Muscle of leg (tissue), 11 donors: ENCODE data around the gene EPB41. TPM values are rescaled to one million over a fixed set of nuclear protein-coding genes. Genes with fewer than 3 reads are reported as not detected.
A peak's percentile ranks its signal among the peaks of the same experiment; 100 is the strongest.
"Not testable (repeated sequence)": the region's sequence is repeated elsewhere in the genome, so short reads cannot be mapped to it uniquely, and the experiment has no call there.

Source experiments
- DNase-seq: peaks from one replicate; pipeline ENCODE4 v3.0.0; 2013
- H3K27ac ChIP-seq: one replicate; pipeline ENCODE4 v1.5.1; 2013; ENCODE audit warnings: mild to moderate bottlenecking, low read length, control low read depth
- H3K27me3 ChIP-seq: one replicate; pipeline ENCODE4 v1.6.1; 2013; ENCODE audit warnings: low read length; ENCODE audit not compliant: control insufficient read depth, insufficient read depth
- H3K36me3 ChIP-seq: one replicate; pipeline ENCODE4 v1.6.1; 2013; ENCODE audit warnings: low read length; ENCODE audit not compliant: control insufficient read depth, insufficient read depth
- H3K4me1 ChIP-seq: one replicate; pipeline ENCODE4 v1.6.1; 2013; ENCODE audit warnings: low read length; ENCODE audit not compliant: control insufficient read depth, insufficient read depth
- H3K4me3 ChIP-seq: one replicate; pipeline ENCODE4 v1.5.1; 2013; ENCODE audit warnings: low read length, control low read depth
- H3K9me3 ChIP-seq: replicated peaks from 2 replicates; pipeline ENCODE4 v1.6.1; 2013; ENCODE audit warnings: low read depth, low read length; ENCODE audit not compliant: control insufficient read depth
- WGBS: methylation state at CpG from one replicate; pipeline ENCODE4 v1.1.5; 2013; ENCODE audit warnings: missing lambda C conversion rate; ENCODE audit not compliant: insufficient coverage; 5-methylcytosine and 5-hydroxymethylcytosine counted together
- polyA plus RNA-seq, 8 donors: library from polyadenylated mRNA; unstranded; fragments of 120-200 nt; gene quantifications; one replicate each; pipeline versions ENCODE4 v1.2.1 to v1.2.3, GENCODE V29; 2013; ENCODE audit warnings: inconsistent platforms in 1 of 8, low replicate concordance in 1 of 8; ENCODE audit not compliant: insufficient read length in 8 of 8, insufficient read depth in 1 of 8
- total RNA-seq: library from RNA; stranded (reverse); fragments of 120-200 nt; gene quantifications from one replicate; pipeline ENCODE4 v1.2.4, GENCODE V29; 2013

EPB41 gene
- total and polyA plus RNA-seq, 9 donors = 7.2 to 14.3 (median 9.5) TPM

DNA sequence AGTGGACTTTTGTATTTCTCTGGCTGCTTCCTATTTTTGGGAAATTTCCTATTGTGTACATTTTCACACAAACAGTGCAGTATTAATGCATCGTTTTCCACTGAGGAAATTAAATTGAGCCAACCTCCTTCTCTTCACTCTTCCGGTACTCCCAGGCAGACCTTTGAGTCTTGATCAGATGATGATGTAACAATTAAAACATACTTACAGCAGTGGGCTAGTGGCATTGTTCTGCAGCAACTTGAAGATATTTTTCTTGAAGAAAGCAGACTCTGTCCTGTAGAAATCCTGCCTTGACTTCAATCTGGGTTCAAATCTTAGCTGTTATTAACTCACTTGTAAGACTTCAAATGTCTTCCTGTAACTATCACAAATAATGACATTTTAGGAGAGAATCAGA lies 228.3 kb downstream of the EPB41 start:
- no peak for DNase-seq
- peaks cover 20% of the 10 kb centered on the region for H3K36me3 ChIP-seq
- H3K4me1 ChIP-seq = no peaks in the 10 kb centered on the region
- WGBS = no CpG with 5 or more reads among the region's 2 CpGs
- no peaks in the 10 kb centered on the region for H3K9me3 ChIP-seq
- H3K4me3 ChIP-seq = no peak overlapping the region
- no peaks in the 10 kb centered on the region for H3K27me3 ChIP-seq
- no peak overlapping the region for H3K27ac ChIP-seq

- no peak overlapping the region for H3K4me3 ChIP-seq
- no peaks in the 10 kb centered on the region for H3K27me3 ChIP-seq
- no peak for DNase-seq
- no CpG with 5 or more reads among the region's 2 CpGs for WGBS
- H3K4me1 ChIP-seq = no peaks in the 10 kb centered on the region
- no peaks in the 10 kb centered on the region for H3K9me3 ChIP-seq
- H3K27ac ChIP-seq = no peak overlapping the region
- peaks cover 34% of the 10 kb centered on the region for H3K36me3 ChIP-seq
Measured at GRCh38 chr1:29144178-29144577, 229.8 kb downstream of the EPB41 start.

DNA sequence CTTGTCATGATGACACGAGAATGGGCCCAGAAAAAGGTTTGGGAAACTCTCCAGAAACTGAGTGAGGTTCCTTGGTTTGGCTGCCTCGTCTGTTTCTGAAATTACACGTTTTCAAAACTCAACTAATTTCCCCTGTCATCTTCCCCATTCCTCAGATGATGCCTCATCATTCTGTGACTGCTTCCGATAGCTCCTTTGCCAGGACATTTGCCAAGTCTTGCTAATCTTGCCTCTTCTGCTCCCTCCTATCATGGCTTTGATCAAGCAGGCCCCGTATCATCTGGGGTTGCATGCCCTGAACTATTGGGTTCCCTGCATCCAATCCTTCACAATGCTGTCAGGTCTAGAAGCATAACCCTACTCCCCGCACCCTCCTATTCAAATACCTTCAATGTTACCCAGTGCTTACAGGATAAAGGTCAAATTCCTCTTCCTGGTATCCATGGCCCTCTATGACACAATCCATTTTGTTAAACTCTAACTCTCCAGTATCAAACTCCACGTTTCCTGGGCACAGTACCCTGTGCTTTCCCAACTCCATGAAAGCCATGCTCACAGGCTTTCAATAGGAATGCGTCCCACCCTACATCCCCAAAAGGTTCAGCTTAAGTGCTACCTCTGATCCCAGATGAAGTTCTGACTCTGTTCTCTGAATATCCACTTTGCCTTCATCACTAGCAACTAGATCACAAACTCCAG lies 231.5 kb downstream of the EPB41 start:
- Histone ChIP-seq H3K4me1 (no peaks in the 10 kb centered on the region), H3K27me3 (no peaks in the 10 kb centered on the region), H3K9me3 (no peaks in the 10 kb centered on the region), H3K27ac (no peak overlapping the region), H3K36me3 (peaks cover 49% of the 10 kb centered on the region), H3K4me3 (no peak overlapping the region)
- DNase-seq = no peak
- WGBS = 75% methylated on average over 8 of the region's 8 CpGs

DNA sequence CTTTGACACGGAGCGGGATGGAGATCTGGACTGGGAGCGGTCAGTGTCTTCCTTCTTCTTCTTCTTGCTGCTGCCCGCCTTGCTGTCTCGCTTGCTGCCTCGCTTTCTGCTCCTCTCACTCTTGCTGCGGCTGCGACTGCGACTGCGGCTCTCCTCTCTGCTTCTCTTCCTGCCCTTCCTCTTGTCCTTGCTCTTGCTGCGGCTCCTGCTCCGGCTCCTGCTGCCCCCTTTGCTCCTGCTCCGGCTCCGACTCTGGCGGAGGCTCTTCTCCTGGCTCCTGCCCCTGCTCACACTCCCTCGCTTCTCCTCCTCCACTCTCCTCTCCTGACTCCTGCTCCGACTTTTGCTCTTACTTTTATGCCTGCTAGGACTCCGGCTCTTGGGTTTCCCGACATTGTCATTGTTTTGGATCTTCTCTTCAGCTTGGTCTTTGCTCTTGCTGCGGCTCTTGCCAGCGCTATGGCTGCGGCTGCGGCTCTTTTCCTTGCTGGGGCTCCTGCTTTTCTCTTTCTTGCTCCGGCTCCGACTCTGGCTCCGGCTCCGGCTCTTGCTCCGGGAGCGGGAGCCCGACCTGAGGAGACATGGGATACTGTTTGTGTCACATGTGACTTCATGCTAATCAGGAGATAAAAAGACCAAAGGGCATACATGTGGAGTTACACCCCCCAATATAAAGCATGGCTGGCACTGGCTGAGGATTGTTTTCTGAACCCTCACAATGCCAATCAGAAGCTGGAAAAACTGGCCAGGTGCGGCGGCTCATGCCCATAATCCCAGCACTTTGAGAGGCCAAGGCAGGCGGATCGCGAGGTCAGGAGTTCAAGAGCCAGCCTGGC lies 234.5 kb downstream of the EPB41 start:
- H3K4me1 ChIP-seq = no peaks in the 10 kb centered on the region
- H3K4me3 ChIP-seq = no peak overlapping the region
- H3K27me3 ChIP-seq = no peaks in the 10 kb centered on the region
- 95% methylated on average over 28 of the region's 35 CpGs for WGBS
- no peak overlapping the region for H3K27ac ChIP-seq
- H3K36me3 ChIP-seq = peaks cover 74% of the 10 kb centered on the region
- H3K9me3 ChIP-seq = no peaks in the 10 kb centered on the region
- DNase-seq = no peak

DNA sequence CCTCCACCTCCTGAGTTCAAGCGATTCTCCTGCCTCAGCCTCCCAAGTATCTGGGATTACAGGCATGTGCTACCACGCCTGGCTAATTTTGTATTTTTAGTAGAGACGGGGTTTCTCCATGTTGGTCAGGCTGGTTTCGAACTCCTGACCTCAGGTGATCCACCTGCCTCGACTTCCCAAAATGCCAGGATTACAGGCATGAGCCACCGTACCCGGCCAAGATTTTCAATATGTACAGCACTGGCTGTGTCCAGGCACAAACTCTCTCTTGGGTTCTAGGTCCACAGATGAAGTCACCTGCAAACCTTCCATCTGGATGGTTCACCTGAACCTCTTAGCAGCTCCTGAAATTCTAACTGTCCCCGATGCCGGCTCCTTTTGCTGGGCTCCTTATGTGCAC lies 236.0 kb downstream of the EPB41 start:
- H3K27me3 ChIP-seq, H3K4me1 ChIP-seq, H3K4me3 ChIP-seq, DNase-seq, H3K27ac ChIP-seq, H3K9me3 ChIP-seq: not testable (repeated sequence)
- H3K36me3 ChIP-seq = peaks cover 84% of the 10 kb centered on the region
- WGBS = 98% methylated on average over 6 of the region's 9 CpGs

- DNase-seq = no peak
- Histone ChIP-seq H3K4me1 (peaks cover 5% of the 10 kb centered on the region), H3K9me3 (no peaks in the 10 kb centered on the region), H3K36me3 (peaks cover 80% of the 10 kb centered on the region), H3K27me3 (no peaks in the 10 kb centered on the region), H3K4me3 (no peak overlapping the region), H3K27ac (no peak overlapping the region)
- 93% methylated on average over 4 of the region's 8 CpGs for WGBS
Measured at GRCh38 chr1:29152046-29152805, 237.9 kb downstream of the EPB41 start.

DNA sequence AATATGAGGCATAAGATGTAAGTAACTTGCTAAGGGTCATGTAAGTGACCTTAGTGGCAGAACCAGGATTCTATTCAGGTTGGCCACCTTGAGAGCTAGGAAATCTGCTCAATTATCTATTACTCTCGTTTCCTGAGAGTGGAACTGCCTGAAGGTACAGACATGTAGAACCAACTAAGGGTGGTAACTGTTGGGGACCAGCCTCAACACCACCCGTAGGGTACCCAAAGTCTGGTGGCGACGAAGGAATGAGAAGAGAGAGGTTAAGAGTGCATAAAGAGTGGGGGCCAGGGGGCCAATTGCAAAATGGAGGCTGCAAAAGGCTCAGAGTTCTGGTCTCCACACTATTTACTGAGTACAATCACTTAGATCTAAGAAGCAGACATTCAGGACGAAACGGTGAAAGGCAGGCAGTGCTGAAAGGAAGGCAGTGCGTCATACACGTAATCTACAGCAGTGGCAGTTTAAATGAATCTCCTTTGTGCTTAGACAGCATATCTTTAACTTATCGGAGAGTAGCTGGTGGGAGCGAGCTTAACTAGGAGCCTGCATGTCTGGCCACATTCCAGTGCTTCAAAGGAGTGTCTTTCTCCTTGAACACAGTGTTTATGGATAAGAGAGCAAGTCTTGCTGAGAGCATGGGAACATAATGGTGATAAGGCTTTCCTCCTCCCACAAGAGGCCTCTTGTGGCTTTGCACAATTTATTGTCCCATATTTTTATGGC lies 242.3 kb downstream of the EPB41 start:
- Histone ChIP-seq H3K36me3 (peaks cover 67% of the 10 kb centered on the region), H3K9me3 (no peaks in the 10 kb centered on the region), H3K27me3 (no peaks in the 10 kb centered on the region), H3K27ac (peak overlapping the region; percentile 65), H3K4me1 (peaks cover 5% of the 10 kb centered on the region), H3K4me3 (no peak overlapping the region)
- 8% methylated on average over 2 of the region's 10 CpGs for WGBS
- peak; percentile 52 for DNase-seq

GRCh38 chr1:29157269-29157601 lies 242.9 kb downstream of the EPB41 start:
- peaks cover 64% of the 10 kb centered on the region for H3K36me3 ChIP-seq
- no peaks in the 10 kb centered on the region for H3K9me3 ChIP-seq

GRCh38 chr1:29159773-29160172 lies 245.4 kb downstream of the EPB41 start:
- H3K4me1 ChIP-seq = peaks cover 9% of the 10 kb centered on the region
- no peaks in the 10 kb centered on the region for H3K27me3 ChIP-seq
- no peak for DNase-seq
- no peaks in the 10 kb centered on the region for H3K9me3 ChIP-seq
- no peak overlapping the region for H3K4me3 ChIP-seq
- H3K36me3 ChIP-seq = peaks cover 44% of the 10 kb centered on the region
- no peak overlapping the region for H3K27ac ChIP-seq
- no CpG with 5 or more reads among the region's 3 CpGs for WGBS

More at GRCh38 chr1:29157269-29157601, 242.9 kb downstream of the EPB41 start:
- WGBS = no CpG with 5 or more reads among the region's 3 CpGs
- Histone ChIP-seq H3K4me3 (no peak overlapping the region), H3K27ac (peak overlapping the region; percentile 65), H3K4me1 (peaks cover 5% of the 10 kb centered on the region), H3K27me3 (no peaks in the 10 kb centered on the region)
- DNase-seq = no peak
